Stimulated activated CD8-positive, alpha-beta memory T cell treated with anti-CD3 and anti-CD28 coated beads, Interleukin-7, amount 100 ng/mL, for 24 hours (primary cell): ENCODE measurements around the gene B4GALNT4.
"Not testable (repeated sequence)": the region's sequence is repeated elsewhere in the genome, so short reads cannot be mapped to it uniquely, and the experiment has no call there.

Source experiments
- DNase-seq: peaks from one replicate; pipeline ENCODE4 v3.0.0-alpha.2; 2020; ENCODE audit warnings: low read depth

Gene B4GALNT4

DNA sequence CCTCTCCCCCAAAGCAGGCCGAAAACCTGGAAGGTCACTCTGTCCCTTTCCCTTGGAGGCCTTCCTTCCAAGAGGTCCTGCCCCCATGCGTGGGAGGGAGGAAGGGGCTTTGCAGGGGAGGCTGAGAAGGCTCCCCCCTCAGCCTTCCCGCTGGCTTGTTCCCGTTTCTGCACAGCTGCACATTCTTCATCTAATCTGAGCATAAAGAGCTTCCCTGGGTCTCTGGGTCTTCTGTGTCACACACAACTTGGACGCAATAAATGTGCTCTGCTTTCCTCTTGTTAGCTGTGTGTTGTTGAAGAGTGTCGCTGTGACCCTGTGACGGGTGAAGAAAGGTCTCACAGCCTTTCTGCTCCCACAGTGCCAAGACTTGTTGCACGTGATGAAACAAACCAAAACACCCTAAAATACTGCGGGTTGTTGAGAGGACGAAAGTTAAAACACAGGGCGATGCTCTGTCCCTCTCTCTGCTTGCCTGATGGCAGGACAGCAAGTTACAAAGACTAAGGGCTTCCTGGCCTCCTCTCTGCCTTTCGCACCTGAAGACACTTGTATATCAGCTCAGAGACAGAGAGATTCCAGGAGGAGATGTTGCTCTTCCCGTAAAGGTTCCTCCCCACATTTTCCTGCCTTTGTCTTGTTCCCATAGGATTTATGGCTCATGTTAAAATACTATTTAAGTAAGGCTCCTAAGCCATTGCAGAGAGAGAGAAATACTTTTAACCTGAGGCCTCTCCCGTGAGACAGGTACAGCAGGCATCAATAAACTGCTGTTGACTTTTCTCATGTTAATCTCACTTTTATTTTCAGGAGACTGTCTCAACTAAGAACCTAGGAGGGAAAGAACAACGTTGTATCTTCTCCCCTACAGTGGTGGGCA is 33.3 kb upstream of the B4GALNT4 start:
- no peak for DNase-seq

DNA sequence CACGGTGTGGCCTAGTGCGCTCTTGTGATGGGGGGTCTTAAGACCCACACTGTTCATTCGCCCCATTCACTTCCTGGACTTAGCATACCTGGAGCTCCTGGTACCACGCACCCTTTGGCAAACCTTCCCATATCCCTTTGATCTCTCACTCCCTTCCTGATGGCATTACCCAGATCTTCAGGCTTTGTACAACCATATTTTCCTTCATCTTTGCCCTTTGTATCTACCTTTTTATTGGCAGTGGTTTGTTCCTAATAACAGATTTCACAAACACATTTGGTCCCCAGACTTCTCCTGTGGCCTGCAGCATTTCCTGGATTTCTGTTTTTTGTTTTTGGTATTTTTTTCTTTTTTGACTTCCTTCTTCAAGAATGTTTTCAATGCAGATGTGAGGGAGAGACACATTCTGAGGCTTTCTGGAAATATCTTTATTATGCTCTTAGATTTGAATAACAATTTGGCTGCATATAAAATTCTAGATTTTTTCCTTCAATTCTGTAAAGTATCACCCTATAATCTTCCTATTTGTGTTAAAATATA is 32.6 kb upstream of the B4GALNT4 start:
- DNase-seq = no peak

DNA sequence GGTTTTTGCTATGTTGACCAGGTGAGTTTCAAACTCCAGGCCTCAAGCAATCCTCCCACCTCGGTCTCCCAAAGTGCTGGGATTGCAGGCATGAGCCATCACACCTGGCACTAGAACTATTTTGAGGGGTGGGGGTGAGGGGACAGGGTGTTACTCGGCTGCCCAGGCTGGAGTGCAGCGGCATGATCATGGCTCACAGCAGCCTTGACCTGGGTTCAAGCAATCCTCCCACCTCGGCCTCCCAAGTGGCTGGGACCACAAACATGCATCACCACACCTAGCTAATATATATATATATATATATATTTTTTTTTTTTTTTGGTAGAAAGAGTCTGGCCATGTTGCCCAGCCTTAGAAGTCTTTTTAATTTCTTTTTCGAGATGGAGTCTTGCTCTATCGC is 31.6 kb upstream of the B4GALNT4 start:
- no peak for DNase-seq

DNA sequence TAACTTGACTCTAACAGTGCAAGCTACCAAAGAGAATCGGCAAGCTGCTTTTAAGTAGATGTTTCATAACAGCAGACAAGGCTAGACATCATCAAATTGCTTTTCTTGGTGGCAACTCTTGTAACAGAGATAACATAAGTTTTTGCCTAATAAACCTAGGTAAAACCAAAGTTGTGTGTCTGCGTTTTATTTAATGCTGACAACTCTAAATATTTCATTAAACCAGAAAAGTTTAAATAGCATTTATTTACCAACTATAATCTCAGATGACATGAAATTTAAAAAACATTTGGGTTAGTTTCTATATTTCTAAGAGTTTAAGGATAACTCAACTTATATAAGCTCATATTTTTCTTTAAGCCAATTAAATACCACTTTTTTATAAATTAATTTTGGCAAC is 29.3 kb upstream of the B4GALNT4 start:
- no peak for DNase-seq

DNA sequence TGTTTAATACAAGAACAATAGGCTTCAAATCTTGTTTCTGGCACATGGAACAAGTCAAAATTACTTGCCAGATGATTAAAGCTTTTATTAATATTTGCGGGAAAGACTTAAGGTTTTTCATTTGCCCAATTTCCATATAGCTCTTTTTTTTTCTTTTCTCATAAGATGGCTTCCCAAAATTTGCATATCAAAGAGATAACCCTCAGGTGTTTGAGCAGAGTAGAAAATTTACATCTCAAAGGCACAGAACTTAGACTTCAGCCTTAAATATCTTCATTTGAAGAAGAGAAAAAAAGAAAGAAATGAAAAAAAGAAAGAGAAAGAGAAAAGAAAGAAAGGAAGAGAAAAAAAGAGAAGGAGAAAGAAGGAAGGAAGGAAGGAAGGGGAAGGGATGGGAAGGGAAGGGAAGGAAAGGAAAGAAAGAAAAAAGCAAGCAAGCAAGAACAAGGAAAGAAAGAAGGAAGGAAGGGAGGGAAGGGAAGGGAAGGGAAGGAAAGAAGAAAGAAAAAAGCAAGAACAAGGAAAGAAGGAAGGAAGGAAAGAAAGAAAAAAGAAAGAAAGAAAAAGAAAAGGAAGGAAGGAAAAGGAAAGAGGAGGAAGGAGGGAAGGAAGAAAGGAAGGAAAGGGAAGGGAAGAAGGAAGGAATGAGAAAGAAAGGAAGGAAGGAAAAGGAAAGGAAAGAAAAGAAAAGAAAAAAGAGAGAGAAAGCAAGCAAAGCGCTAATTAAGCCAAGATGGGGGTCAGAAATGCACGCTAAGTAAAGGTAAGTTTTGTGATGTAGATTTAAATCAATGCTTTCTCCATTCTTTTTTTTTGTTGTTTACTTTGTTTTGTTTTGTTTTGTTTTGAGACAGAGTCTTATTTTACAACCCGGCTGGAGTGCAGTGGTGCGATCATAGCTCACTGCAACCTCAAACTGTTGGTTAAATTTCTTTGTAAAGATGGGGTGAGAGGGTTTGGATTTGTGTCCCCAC is 28.5 kb upstream of the B4GALNT4 start:
- no peak for DNase-seq

DNA sequence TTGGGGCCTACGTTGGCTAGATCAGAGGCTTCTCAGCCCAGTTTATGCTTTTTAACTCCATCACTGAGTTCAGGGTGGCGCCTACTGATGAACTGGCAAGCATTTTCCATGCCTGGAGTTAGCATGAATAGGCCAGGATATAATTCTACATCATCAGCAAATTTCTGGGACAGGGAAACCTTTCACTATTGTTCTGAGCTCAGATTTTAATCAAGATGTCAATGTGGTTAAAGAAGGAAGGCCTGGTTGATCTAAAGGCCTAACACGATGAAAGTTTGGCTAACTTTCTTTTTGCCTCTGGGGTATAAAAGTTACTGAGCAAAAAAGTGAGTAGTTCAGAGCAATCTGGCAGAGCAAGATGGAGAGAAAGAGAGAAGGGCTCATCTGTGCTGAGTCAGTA is 27.0 kb upstream of the B4GALNT4 start:
- DNase-seq = no peak

DNA sequence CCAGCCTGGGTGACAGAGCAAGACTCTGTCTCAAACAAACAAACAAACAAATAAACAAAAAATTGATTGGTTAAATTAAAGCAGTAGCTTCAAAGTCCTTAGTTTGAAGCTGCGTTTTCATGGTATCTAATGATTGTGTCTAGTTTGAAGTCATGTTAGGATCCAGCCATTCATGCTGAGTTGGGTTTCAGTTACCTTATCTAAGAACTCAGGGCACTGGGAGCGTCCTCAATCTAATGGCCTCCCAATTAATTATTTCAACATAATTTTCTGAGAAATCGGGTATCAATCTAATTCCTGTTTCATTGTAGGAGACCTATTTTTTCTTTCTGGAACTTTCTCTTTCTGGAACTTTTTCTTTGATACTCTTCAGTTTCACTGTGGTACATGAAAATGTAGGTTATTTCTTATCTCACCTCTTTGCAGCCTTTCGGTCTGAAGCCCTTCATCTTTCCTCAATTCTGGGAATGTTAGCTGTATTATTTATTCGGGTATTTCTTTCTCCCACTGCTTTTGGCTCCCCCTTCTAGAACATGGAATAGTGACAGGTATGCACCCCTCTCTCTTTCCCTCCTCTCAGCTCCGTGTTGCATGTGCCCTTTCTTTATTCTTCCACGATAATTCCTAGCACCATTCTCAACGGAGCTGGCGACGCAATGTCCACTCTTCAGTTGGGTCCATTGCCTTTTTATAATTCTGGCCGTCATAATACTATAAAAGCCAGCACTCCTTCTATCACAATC is 24.3 kb upstream of the B4GALNT4 start:
- no peak for DNase-seq

DNA sequence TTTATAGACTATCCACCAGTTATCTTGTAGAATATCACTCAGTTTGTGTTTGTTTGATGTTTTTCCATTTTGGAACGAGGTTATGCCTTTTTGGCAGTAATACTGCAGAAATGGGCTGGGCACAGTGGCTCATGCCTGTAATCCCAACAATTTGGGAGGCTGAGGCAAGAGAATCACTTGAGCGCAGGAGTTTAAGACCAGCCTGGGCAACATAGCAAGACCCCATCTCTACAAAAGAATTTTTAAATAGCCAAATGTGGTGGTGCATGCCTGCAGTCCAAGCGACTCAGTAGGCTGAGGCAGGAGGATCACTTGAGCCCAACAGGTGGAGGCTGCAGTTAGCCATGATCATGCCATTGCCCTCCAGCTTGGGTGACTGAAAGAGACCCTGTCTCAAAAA is 22.8 kb upstream of the B4GALNT4 start:
- no peak for DNase-seq

DNA sequence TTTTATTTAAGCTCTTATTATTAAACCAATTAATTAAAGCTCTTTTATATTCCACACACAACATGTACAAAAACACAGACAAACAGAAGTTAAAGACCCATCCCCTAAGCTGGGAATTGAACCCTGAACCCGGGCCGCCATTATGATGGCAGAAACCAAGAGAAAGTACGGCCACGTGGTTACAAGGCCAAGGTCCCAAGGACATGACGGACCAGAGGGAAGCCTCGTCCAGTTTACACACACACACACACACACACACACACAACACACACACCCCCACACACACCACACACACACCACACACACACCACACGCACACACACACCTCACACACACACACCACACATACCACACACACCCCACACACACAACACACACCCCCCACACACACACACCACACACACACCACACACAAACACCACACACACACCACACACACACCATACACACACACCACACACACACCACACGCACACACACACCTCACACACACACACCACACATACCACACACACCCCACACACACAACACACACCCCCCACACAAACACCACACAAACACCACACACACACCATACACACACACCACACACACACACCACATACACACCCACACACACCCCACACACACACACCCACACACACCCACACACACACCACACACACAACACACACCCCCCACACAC is 19.9 kb upstream of the B4GALNT4 start:
- not testable (repeated sequence) for DNase-seq

DNA sequence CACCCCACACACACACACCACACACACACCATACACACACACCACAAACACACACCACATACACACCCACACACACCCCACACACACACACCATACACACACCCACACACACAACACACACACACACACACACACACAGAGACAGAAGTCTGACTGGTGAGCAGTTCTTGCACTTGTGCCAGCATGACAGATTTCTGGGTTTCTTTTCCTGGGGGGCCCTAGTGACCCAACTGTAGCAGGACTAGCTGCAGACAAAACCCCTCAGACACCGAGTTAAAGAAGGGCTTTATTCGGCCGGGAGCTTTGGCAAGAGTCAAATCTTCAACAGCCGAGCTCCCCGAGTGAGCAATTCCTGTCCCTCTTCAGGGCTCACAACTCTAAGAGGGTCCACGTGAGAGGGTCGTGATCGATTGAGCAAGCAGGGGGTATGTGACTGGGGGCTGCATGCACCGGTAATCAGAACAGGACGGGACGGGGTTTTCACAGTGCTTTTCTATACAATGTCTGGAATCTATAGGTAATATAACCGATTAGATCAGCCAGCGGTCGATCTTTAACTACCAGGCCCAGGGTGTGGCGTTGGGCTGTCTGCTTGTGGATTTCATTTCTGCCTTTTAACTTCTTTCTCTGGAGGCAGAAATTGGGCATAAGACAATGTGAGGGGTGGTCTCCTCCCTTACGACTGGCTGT is 19.1 kb upstream of the B4GALNT4 start:
- not testable (repeated sequence) for DNase-seq

DNA sequence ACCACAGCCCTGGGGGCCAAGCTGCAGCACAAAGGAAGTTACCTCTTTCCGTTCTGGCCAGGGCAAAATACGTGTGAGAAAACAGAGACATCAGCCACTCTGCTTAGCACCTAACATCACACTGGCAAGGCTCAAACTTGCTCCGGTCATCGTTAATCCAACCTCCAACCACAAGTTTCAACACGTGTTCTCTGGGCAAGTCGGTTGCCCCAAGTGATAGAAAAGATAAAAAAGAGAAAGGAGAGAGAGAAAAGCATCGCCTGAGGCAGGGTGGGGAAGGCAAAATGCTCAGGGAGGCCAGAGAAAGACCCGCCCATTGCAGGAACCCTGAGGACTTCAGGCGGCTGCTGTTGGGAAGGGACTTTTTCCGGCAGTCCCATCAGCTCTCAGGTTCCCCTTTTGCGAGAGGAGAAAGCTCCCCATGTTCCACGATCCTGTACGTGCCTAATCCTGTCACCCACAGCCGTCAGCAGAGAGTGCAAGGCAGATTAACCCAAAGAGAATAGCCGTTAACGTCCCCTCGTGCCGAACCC is 18.5 kb upstream of the B4GALNT4 start:
- no peak for DNase-seq

DNA sequence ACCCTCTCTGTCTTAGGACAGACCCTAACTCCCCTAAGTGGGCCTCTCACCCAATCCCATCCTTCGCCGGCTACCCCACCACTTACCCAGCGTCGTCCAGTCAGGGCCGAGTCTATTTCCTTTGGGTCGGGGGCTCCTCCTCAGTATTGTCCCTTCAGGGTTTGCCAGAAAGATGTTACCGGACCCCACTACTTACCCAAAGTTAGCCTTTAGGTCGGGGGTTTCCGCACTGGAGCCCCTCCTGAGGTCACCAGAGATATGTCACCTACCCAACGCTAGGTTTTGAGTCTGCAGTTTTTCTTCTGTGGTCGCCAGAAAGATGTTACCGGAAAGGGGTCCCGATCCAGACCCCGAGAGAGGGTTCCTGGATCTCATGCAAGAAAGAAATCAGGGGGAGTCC is 17.9 kb upstream of the B4GALNT4 start:
- no peak for DNase-seq

DNA sequence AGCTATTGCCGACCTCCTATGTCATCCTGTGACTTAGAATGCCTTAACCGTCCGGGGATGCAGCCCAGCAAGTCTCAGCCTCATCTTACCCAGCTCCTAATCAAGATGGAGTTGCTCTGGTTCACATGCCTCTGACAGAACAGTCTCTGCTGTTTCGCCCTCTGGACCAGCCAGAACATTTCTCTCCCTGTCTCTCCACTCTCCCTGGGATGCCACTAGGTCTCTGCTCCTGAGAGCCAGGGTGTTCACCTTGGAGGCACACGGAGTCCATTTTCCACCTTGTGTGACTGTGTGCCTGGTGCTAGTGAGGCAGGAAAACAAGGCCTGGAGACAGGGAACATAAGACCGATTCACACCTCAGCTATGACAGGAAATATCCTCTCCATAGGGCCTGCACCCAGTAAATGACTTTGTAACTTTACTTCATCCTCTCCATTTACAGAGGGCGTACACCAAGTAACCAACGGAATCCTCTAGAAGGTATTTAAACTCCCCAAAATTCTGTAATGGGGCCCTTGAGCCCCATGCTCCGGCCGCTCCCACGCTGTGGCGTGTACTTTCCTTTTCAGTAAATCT is 16.8 kb upstream of the B4GALNT4 start:
- DNase-seq = no peak

DNA sequence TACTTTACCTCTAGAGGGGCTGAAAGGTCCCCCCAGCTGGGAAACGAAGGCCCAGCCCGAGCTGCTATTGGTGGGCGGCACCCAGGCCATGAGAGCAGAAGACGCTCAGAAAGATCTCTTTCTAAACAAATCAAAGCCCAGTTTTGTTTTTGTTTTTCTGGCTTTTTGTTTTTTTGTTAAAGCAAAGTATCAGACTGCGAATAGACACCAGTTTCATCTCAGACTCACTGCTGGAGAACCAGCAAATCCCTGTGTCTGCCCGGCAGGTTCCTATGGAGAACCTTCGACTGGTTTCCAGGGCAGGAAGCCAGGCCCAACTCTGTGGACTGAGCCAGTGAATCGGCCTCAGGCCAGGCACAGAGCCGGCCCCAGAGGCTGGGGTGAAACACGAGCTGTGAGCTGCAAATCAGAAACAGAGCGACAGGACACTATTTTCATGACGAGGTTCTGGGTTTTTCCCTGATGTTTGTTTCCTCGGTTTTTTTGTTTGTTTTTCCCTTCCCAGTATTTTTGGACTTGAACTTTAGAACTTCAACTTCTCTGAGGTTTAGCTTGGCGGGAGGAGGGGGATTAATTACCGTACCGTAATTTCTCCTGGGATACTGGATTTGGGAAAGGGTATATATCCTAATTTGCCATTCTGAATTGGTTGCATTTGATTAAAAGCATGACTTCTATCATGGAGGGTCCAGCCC is 16.0 kb upstream of the B4GALNT4 start:
- no peak for DNase-seq

DNA sequence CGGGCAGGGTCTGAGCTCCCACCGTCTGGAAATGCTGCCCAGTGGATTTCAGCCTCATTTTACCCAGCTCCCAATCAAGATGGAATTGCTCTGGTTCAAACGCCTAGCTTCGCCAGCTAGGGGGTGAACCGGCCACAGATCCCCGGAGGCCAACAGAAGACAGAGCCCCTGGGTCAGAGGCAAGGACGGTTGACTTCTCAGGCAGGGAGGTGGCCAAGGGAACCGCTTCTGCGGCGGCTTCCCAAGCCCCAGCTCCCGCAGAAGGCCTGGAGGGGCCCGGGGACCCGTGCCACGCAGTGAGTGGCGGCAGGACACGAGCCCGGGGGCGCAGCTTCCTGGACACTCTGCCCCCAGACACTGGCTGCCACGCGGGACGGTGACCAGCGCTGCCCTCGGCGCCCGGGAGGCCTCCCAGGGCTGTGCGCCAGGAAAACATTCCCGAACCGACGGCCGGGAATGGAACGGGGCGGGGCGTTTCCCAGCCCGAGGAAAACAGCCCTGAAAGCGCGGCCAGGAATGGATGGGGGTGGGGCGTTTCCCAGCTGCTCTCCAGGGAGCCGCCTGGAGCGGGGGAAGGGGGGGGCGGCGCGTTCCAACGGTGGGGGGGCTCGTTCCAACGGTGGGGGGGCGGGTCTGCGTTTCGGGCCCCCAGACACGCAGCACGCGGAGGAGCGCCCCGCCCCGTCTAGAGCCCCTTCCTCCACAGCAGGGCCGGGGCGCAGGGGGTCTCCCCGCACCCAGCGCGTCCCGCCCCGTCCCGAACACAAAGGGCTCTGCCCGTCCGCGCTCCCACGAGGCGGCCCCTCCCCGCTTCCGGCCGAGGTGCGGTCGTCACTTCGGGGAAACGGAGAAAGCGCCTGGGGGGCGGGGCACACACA is 13.5 kb upstream of the B4GALNT4 start:
- DNase-seq = peak; percentile 66

DNA sequence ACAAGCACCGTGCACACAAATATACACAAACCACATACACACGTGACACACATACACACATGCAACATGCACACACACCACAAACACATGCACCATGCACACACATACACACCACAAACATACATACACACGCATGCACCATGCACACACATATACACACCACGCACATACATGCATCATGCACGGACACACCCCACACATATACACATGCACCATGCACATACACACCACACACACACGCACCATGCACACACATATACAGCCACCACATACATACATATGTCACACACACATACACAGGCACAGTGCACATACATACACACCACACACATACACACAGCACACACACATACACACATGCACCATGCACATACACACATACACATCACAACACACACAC is 12.7 kb upstream of the B4GALNT4 start:
- no peak for DNase-seq

DNA sequence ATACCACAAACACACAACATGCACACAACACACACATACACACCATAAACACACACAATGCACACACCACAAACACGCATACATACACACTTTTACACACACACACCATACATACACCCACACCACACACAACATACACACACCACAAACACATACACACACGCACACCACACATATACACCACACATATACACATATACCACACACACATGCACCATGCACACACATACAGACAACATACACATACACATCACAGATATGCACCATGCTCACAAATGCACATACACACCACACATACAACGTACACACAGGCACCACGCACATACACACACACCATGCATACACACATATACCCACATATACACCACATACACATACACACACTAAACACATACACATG is 11.7 kb upstream of the B4GALNT4 start:
- no peak for DNase-seq

DNA sequence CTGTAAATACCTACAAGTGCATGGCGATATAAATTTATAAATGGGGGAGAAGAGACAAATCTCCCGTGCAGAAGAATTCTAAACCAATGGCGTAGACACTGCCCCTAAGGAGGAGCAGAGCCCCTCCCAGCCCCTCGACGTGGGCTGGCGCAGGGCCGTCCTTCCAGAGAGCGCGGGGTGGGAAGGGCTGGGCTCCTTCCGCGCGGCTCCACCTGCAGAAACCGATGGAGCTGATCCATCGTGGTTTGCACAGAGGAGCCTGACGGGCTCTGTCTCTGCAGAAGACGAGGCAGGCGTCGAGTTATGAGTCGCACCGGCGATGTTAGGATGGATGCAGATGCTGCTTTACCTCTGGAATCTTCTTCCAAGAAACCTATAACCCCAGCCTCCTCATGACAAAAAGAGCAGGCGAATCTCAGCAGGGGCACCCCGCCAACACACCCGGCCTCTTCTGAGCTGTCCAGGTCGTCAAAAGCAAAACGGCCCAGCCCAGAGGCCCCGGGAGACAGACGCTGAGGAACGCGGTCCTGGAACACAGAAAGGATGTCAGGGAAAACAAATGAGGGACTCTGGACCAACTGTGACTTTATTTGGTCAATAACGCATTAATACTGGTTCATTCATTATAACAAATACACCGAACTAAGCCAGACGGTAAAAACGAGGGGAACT is 11.0 kb upstream of the B4GALNT4 start:
- DNase-seq = no peak
